IMR-90 (cell line): ENCODE measurements around the gene MARCHF9.

Source experiments
- BHLHE40 ChIP-seq: fragments of 150-350 bp; IDR thresholded peaks from 2 replicates; pipeline ENCODE4 v1.6.1; 2016; ENCODE audit warnings: mild to moderate bottlenecking, low read depth, low read length
- MAFK ChIP-seq: IDR thresholded peaks from 2 replicates; pipeline ENCODE4 v1.6.1; 2012; ENCODE audit warnings: low read depth, low read length, improper control_type of control experiment
- MXI1 ChIP-seq: IDR thresholded peaks from 2 replicates; pipeline ENCODE4 v1.6.1; 2012; ENCODE audit warnings: low read depth, mild to moderate bottlenecking, low read length, moderate library complexity, borderline replicate concordance
- POLR2A ChIP-seq: IDR thresholded peaks from 2 replicates; pipeline ENCODE4 v1.6.1; 2012; ENCODE audit warnings: mild to moderate bottlenecking, low read depth, low read length
- RAD21 ChIP-seq: IDR thresholded peaks from 2 replicates; pipeline ENCODE4 v1.6.1; 2012; ENCODE audit warnings: low read length, improper control_type of control experiment
- RFX5 ChIP-seq: IDR thresholded peaks from 2 replicates; pipeline ENCODE4 v1.8.0; 2012; ENCODE audit warnings: low read depth, mild to moderate bottlenecking, low read length, moderate library complexity
- TF ChIP-seq, protein P1 (sequence below): conservative IDR thresholded peaks from 2 replicates; pipeline ENCODE4 v1.5.1; 2012; ENCODE audit warnings: mild to moderate bottlenecking, low read depth, low read length, improper control_type of control experiment

DNA sequence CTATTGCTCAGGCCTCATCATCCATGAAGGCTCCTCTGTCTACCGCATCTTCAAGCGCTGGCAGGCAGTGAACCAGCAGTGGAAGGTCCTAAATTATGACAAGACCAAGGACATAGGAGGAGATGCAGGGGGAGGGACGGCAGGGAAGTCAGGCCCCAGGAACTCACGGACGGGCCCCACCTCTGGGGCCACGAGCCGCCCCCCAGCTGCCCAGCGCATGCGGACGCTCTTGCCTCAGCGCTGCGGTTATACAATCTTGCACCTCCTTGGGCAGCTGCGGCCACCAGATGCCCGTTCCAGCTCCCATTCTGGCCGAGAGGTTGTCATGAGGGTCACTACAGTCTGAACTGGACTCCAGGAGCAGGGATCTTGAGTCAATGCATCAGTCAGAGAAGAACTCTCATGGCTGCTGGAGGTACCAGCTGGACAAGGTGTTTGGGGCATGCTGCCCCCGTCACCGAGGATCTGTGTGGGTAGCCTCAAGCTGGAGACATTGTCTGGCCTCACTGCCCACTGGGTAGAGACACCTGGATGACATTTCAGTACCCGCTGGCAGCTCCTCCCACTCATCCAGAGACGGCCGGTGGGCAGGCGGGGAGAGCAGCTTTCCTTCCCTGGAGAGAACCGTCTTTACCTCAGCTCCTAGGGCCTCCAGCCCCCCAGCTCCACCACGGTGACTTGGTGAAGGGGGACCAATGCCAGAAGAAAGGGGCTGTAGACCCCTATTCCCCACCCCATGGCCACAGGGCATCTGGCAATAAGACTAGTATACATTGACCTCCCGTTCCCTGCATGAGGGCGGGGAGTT lies 3.9 kb downstream of the MARCHF9 start:
- TF ChIP-seq, protein P1, sequence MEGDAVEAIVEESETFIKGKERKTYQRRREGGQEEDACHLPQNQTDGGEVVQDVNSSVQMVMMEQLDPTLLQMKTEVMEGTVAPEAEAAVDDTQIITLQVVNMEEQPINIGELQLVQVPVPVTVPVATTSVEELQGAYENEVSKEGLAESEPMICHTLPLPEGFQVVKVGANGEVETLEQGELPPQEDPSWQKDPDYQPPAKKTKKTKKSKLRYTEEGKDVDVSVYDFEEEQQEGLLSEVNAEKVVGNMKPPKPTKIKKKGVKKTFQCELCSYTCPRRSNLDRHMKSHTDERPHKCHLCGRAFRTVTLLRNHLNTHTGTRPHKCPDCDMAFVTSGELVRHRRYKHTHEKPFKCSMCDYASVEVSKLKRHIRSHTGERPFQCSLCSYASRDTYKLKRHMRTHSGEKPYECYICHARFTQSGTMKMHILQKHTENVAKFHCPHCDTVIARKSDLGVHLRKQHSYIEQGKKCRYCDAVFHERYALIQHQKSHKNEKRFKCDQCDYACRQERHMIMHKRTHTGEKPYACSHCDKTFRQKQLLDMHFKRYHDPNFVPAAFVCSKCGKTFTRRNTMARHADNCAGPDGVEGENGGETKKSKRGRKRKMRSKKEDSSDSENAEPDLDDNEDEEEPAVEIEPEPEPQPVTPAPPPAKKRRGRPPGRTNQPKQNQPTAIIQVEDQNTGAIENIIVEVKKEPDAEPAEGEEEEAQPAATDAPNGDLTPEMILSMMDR, result no peak
- TF ChIP-seq POLR2A, result no peak
- no peak for TF ChIP-seq RFX5
- no peak for TF ChIP-seq MXI1
- TF ChIP-seq BHLHE40, result no peak
- no peak for TF ChIP-seq RAD21
- no peak for TF ChIP-seq MAFK
